ENCODE results near the gene RAE1. TPM values are rescaled to one million over a fixed set of nuclear protein-coding genes. Genes with fewer than 3 reads are reported as not detected.

Gene RAE1
- total RNA-seq, 2 donors from 2014 or later: 21.7 to 49.9 TPM

GRCh38 chr20:57409316-57409671, 58.2 kb downstream of the RAE1 start:
- TF ChIP-seq POLR2A (IDR thresholded peaks at IDR 0.05) (no peak), CTCF (IDR thresholded peaks at IDR 0.05) (no peak), POLR2AphosphoS5 (IDR thresholded peaks at IDR 0.05) (no peak)
- Histone ChIP-seq H3K9me3 (no peaks in the 10 kb centered on the region), H3K27ac (no peak overlapping the region), H3K4me1 (replicated peaks) (no peaks in the 10 kb centered on the region), H3K36me3 (no peaks in the 10 kb centered on the region), H3K27me3 (replicated peaks; ENCODE audit: insufficient read depth) (no peaks in the 10 kb centered on the region), H3K4me3 (no peak overlapping the region)
- WGBS: 53% methylated on average over 16 of the region's 16 CpGs
- no peak for DNase-seq (ENCODE audit: low spot score)
- intact Hi-C loops (cut with DNase I): no loop called here

GRCh38 chr20:57409672-57410397, 58.8 kb downstream of the RAE1 start:
- no peaks in the 10 kb centered on the region for H3K27me3 ChIP-seq (replicated peaks; ENCODE audit: insufficient read depth)
- no peak for DNase-seq (ENCODE audit: low spot score)
- H3K27ac ChIP-seq: no peak overlapping the region
- intact Hi-C loops (cut with DNase I): no loop called here
- H3K36me3 ChIP-seq: no peaks in the 10 kb centered on the region
- H3K4me1 ChIP-seq (replicated peaks): no peaks in the 10 kb centered on the region
- H3K9me3 ChIP-seq: no peaks in the 10 kb centered on the region
- WGBS: 64% methylated on average over 14 of the region's 14 CpGs
- no peak overlapping the region for H3K4me3 ChIP-seq
- TF ChIP-seq CTCF (IDR thresholded peaks at IDR 0.05) (no peak), POLR2A (IDR thresholded peaks at IDR 0.05) (no peak), POLR2AphosphoS5 (IDR thresholded peaks at IDR 0.05) (no peak)

- H3K27me3 ChIP-seq (replicated peaks; ENCODE audit: insufficient read depth): no peaks in the 10 kb centered on the region
- no peak overlapping the region for H3K4me3 ChIP-seq
- intact Hi-C loops (cut with DNase I): no loop called here
- H3K27ac ChIP-seq: no peak overlapping the region
- H3K9me3 ChIP-seq: no peaks in the 10 kb centered on the region
- WGBS: 74% methylated on average over 15 of the region's 15 CpGs
- TF ChIP-seq POLR2A (IDR thresholded peaks at IDR 0.05): no peak
- no peak for TF ChIP-seq POLR2AphosphoS5 (IDR thresholded peaks at IDR 0.05)
- no peak for TF ChIP-seq CTCF (IDR thresholded peaks at IDR 0.05)
- no peaks in the 10 kb centered on the region for H3K4me1 ChIP-seq (replicated peaks)
- H3K36me3 ChIP-seq: no peaks in the 10 kb centered on the region
- no peak for DNase-seq (ENCODE audit: low spot score)
These were observed 59.4 kb downstream of the RAE1 start for GRCh38 chr20:57410398-57410920.

- Histone ChIP-seq H3K27me3 (replicated peaks; ENCODE audit: insufficient read depth) (no peaks in the 10 kb centered on the region), H3K27ac (no peak overlapping the region), H3K4me3 (no peak overlapping the region), H3K36me3 (no peaks in the 10 kb centered on the region), H3K9me3 (no peaks in the 10 kb centered on the region), H3K4me1 (replicated peaks) (no peaks in the 10 kb centered on the region)
- 86% methylated on average over 5 of the region's 5 CpGs for WGBS
- intact Hi-C loops (cut with DNase I): no loop called here
- no peak for DNase-seq (ENCODE audit: low spot score)
- no peak for TF ChIP-seq POLR2AphosphoS5 (IDR thresholded peaks at IDR 0.05)
- no peak for TF ChIP-seq CTCF (IDR thresholded peaks at IDR 0.05)
- TF ChIP-seq POLR2A (IDR thresholded peaks at IDR 0.05): no peak
These were observed 59.9 kb downstream of the RAE1 start for GRCh38 chr20:57410924-57411323.

All from prostate gland (tissue), 2 donors.